GM03348 (cell line): ENCODE data around the gene NFKBIZ.

Source experiments
- DNase-seq: peaks from one replicate; pipeline ENCODE4 v3.0.0; 2012; ENCODE audit warnings: low spot score

NFKBIZ gene

GRCh38 chr3:101848754-101849713 is at the start of gene NFKBIZ:
Gene NFKBIZ (plus strand): TSS chr3:101849514. CDS start chr3:101849629, 115 bp downstream.
- peak; percentile 99 for DNase-seq

DNA sequence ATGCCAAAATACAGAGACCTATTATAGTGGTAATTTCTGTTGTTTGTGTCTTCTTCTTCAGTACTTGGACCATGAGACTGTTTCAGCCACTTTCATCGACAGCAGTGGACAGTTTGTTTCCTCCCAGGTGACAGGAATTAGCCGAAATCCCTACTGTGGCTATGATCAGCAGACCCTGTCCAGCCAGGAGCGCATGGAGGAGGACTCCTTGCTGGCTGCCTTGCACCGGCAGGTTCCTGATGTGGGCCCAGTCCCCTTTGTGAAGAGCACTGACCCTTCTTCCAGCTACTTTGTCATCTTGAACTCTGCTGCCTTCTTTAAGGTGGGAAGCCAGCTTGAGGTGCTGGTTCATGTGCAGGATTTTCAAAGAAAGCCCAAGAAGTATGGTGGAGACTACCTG is 48.1 kb upstream of the NFKBIZ start:
- DNase-seq, result no peak

DNA sequence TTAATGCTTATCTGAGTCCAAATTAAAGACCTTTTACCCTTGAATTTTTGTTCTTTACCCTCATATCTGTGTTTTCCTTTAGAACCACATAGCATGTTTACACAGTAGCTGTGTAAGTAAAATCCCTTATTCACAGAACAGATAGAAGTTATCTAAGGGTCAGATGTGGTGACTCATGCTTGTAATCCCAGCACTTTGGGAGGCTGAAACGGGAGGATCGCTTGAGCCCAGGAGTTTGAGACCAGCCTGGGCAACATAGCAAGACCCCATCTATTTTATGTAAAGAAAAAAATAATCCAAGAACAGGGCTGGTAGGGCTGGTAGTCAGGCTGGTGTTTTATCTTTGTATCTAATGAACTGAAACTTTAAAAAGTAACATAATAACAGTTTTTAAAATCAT is 47.1 kb upstream of the NFKBIZ start:
- no peak for DNase-seq

DNA sequence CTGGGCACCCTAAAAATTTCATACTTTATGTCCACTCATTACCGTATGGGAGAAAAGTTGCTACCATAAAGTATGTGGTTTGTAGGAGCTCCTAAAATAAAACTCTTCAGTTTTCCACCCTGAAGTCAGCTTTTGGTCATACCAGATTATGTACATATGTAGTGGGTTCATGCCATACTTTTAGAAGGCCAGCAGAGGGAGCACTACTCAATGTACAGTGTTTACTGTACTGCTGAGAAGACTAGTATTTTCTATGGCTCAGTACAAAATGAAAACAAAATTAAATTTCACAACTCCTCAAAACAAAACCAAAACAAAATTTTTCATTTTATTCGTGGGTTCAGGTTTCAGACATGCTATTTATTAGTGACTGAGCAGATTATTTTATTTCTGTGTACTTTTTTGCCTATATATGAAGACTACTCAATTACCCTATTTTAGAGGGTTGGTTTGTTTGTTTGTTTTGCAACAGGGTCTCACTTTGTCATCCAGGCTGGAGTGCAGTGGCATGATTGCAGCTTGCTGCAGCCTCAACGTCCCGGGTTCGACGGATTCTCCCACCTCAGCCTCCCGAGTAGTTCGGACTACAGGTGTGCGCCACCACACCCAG is 46.0 kb upstream of the NFKBIZ start:
- peak; percentile 78 for DNase-seq

DNA sequence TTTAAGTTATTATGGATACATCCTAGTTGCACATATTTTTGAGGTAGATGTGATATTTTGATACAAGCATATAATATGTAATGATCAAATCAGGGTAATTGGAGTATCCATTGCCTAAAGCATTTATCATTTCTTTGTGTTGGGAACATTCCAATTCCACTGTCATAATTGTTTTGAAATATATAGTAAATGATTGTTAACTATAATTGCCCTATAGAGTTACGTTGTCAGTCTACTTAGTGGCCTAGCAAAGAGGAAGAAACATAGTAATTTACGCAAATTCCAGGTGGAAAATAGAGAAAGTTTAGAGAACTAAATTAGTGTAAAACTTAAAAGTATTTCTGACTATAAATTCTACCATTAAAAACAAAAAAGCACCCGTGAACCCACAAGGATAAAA is 45.4 kb upstream of the NFKBIZ start:
- no peak for DNase-seq

GRCh38 chr3:101806491-101806890 is 42.8 kb upstream of the NFKBIZ start:
- no peak for DNase-seq

DNA sequence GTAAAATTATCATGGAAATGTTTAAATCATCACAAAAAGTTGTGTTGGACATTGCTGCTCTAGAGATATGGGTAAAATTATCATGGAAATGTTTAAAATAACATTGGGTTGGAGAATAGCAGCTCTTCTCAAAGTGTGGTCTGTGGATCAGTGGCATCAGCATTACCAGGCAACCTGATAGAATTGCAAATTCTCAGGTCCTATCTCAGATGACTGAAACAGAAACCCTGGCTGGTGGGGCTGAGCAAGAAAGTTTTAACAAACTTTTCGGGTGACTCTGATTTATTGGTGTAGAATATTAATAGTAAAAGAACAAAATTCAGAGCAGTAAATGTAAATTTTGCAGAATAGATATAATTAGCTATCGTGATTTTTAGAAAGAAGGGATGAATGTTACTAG is 41.4 kb upstream of the NFKBIZ start:
- no peak for DNase-seq

DNA sequence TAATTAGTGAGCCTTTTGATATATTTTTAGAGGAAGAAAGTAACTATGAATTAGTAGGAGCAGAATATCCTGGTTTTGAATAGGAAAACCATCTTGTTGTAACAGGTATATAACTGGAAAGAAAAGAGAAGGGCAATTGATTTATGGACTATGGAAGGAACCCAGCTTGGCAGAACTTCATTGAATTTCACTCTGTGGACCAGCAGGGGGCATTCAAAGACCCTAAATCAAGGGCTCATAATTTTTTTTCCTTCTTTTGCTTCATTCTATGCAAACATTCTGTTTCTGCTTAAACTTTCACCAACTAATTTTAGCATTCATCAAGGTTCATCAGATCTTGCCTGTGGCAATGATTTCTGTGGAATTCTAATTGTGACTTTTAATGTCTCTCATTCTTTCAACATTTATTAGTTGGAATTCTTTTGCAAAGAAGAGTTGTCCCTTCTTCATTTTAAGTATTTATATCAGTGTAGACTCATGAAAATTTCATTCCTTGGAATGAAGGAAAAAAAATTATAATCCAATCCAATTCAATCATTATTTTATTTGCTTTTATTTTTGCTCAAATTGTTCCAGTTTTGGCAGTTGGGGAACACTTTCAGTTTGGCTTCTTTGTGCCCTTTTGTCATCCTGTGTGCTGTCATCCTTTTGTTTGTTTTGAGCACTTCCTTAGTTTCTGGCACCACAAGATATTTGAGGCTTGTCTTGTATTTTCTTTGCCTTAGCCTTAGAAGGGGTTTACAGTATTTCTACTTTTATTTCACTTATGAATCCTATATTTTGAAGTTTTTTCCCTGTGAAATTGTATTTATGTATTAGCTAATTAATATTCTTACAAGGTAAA is 39.9 kb upstream of the NFKBIZ start:
- peak; percentile 40 for DNase-seq

DNA sequence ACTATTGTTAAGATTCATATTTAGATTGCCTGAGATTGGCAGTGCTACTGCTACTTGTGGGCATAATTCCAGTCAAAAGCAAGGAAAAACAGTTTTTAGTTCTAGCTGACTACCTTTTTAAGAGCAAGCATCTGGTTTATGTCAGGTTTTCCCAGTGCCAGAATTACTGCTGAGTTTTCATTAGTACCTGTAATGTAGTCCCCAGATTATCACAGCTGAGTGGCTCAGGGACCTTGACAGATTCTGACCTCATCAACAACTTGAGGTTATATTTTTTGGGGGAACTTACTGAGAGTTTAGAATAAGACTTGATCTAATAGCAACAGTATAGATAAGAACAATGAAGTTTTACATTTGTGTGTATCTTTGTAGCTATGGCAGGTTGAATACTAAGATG is 39.3 kb upstream of the NFKBIZ start:
- no peak for DNase-seq

DNA sequence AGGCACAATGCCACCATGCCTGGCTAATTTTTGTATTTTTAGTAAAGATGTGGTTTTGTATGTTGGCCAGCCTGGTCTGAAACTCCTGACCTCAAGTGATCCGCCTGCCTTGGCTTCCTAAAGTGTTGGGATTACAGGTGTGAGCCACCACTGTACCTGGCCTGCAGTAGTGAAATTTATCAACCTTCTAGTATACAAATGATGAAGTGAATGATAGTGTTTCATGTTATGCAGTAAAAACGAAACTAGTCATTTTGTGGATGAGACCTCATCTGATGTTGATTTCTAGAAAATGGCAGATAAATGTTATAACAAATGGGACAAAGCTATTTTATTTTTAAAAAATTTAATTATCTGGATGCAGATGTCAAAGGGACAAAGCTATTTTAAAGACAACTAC is 37.4 kb upstream of the NFKBIZ start:
- DNase-seq, result no peak

GRCh38 chr3:101812895-101813294 is 36.4 kb upstream of the NFKBIZ start:
- DNase-seq, result no peak

DNA sequence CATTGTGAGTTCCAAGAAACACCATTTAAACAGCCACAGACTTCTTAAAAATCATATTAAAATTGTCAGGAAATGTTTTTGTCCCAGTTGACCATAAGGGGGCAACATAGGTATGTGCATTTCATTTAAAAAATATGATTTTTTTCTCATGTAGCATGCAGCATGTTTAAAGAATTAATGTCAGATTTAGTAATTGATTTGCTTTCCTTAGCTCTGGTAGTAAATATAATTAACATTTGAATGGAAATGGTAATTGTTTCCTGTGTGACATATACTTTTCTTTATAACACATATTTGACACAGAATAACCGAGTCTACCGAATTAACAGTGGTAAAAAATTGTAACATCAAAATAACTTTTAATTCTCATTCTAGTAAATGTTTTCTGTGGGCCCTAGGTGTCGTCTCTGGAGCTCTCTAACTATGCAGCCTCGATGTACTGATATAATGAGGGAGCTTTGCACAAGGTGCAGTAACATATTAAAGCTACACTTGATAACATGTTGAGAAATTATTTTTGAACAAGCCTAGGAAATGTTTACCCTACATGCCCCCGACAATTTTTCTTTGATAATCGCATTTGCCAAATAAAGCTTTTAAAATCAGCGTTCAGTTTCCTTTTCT is 35.4 kb upstream of the NFKBIZ start:
- DNase-seq, result peak; percentile 57

GRCh38 chr3:101814835-101815234 is 34.5 kb upstream of the NFKBIZ start:
- no peak for DNase-seq

- DNase-seq, result no peak
Observed at GRCh38 chr3:101816215-101817149, 32.8 kb upstream of the NFKBIZ start.

- no peak for DNase-seq
Observed at GRCh38 chr3:101817992-101818391, 31.3 kb upstream of the NFKBIZ start.

GRCh38 chr3:101819649-101820206 is 29.6 kb upstream of the NFKBIZ start:
- no peak for DNase-seq

GRCh38 chr3:101821503-101821902 is 27.8 kb upstream of the NFKBIZ start:
- no peak for DNase-seq

DNA sequence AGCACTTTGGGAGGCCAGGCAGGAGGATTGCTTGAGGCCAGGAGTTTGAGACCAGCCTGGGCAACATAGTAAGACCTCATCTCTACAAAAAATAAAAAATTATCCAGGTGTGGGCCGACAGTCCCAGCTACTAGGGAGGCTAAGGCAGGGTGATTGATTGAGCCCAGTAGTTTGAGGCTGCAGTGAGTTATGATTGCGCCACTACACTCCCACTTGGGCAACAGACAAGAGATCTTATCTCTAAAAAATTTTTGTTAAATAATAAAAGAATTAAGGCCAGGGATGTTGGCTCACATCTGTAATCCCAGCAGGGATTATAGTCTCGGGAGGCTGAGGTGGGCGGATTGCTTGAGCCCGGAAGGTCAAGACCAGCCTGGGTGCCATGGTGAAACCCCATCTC is 25.8 kb upstream of the NFKBIZ start:
- DNase-seq, result no peak

- DNase-seq, result no peak
Observed at GRCh38 chr3:101824702-101825101, 24.6 kb upstream of the NFKBIZ start.

GRCh38 chr3:101825904-101826445 is 23.3 kb upstream of the NFKBIZ start:
- peak; percentile 14 for DNase-seq
